KMS-11 (cell line): Measurements from ENCODE around the gene DBF4B.

Experiments used
- H2AFZ ChIP-seq: fragments of 200-600 bp; sonication (generic); 2 replicates; pipeline ENCODE4 v1.6.1; 2016; ENCODE audit warnings: antibody characterized with exemption, mixed run types, low read depth
- H3K27ac ChIP-seq: fragments of 200-600 bp; sonication (generic); 2 replicates; pipeline ENCODE4 v1.6.1; 2016; ENCODE audit warnings: mild to moderate bottlenecking, mixed run types
- H3K27me3 ChIP-seq: fragments of 200-600 bp; sonication (generic); 2 replicates; pipeline ENCODE4 v1.6.1; 2017; ENCODE audit warnings: mild to moderate bottlenecking, low read depth, mixed run types, moderate library complexity; ENCODE audit not compliant: insufficient read depth
- H3K36me3 ChIP-seq: fragments of 200-600 bp; sonication (generic); 2 replicates; pipeline ENCODE4 v1.6.1; 2017; ENCODE audit warnings: mild to moderate bottlenecking, mixed run types; ENCODE audit not compliant: insufficient read depth
- H3K4me1 ChIP-seq: fragments of 200-600 bp; sonication (generic); 2 replicates; pipeline ENCODE4 v1.6.1; 2016; ENCODE audit warnings: mild to moderate bottlenecking, low read depth, mixed run types; ENCODE audit not compliant: poor library complexity, severe bottlenecking
- H3K4me2 ChIP-seq: fragments of 200-600 bp; sonication (generic); 2 replicates; pipeline ENCODE4 v1.7.0; 2016; ENCODE audit warnings: mild to moderate bottlenecking, mixed run types
- H3K4me3 ChIP-seq: fragments of 200-600 bp; sonication (generic); IDR thresholded peaks from 2 replicates; pipeline ENCODE4 v1.6.1; 2017; ENCODE audit warnings: low read depth, low read length, mixed read lengths; ENCODE audit not compliant: insufficient read depth
- H3K79me2 ChIP-seq: fragments of 200-600 bp; sonication (generic); 2 replicates; pipeline ENCODE4 v1.6.1; 2016; ENCODE audit warnings: low read depth, mixed run types; ENCODE audit not compliant: insufficient read depth
- H3K9ac ChIP-seq: fragments of 200-600 bp; sonication (generic); 2 replicates; pipeline ENCODE4 v1.6.1; 2016; ENCODE audit warnings: mild to moderate bottlenecking, mixed run types
- H4K20me1 ChIP-seq: fragments of 200-600 bp; sonication (generic); 2 replicates; pipeline ENCODE4 v1.6.1; 2016; ENCODE audit warnings: mild to moderate bottlenecking, mixed run types; ENCODE audit not compliant: insufficient read depth
- CTCF ChIP-seq: fragments of 200-600 bp; sonication (generic); conservative IDR thresholded peaks from 2 replicates; pipeline ENCODE4 v1.6.1; 2017; ENCODE audit warnings: low read depth, mild to moderate bottlenecking, antibody characterized with exemption, low read length, moderate library complexity, mixed read lengths

Gene DBF4B

GRCh38 chr17:44792276-44792675, 83.8 kb downstream of the DBF4B start:
- H3K27ac ChIP-seq: no peak overlapping the region
- H3K4me2 ChIP-seq: no peak overlapping the region

GRCh38 chr17:44793885-44794842, 85.7 kb downstream of the DBF4B start:
- H3K79me2 ChIP-seq: no peaks in the 10 kb centered on the region
- H3K4me1 ChIP-seq: no peaks in the 10 kb centered on the region
- no peak for TF ChIP-seq CTCF
- no peak overlapping the region for H3K4me2 ChIP-seq
- H3K36me3 ChIP-seq: no peaks in the 10 kb centered on the region
- no peaks in the 10 kb centered on the region for H3K27me3 ChIP-seq
- no peaks in the 10 kb centered on the region for H4K20me1 ChIP-seq
- no peak overlapping the region for H2AFZ ChIP-seq
- no peak overlapping the region for H3K9ac ChIP-seq
- no peak overlapping the region for H3K27ac ChIP-seq
- H3K4me3 ChIP-seq: no peak overlapping the region

More at GRCh38 chr17:44792276-44792675, 83.8 kb downstream of the DBF4B start:
- H3K9ac ChIP-seq: no peak overlapping the region
- no peaks in the 10 kb centered on the region for H4K20me1 ChIP-seq
- H3K4me3 ChIP-seq: no peak overlapping the region
- no peaks in the 10 kb centered on the region for H3K36me3 ChIP-seq
- no peaks in the 10 kb centered on the region for H3K4me1 ChIP-seq
- no peaks in the 10 kb centered on the region; the same call in 1 of the 2 replicates for H3K27me3 ChIP-seq
- no peaks in the 10 kb centered on the region for H3K79me2 ChIP-seq
- TF ChIP-seq CTCF: no peak
- H2AFZ ChIP-seq: no peak overlapping the region

- Histone ChIP-seq H3K4me2 (no peak overlapping the region), H3K9ac (no peak overlapping the region), H3K4me3 (no peak overlapping the region), H4K20me1 (no peaks in the 10 kb centered on the region), H3K36me3 (no peaks in the 10 kb centered on the region), H3K27ac (no peak overlapping the region), H3K4me1 (no peaks in the 10 kb centered on the region), H3K27me3 (no peaks in the 10 kb centered on the region), H2AFZ (no peak overlapping the region), H3K79me2 (no peaks in the 10 kb centered on the region)
- TF ChIP-seq CTCF: no peak
These were observed 86.5 kb downstream of the DBF4B start for GRCh38 chr17:44794851-44795413.

- Histone ChIP-seq H3K4me3 (no peak overlapping the region), H2AFZ (no peak overlapping the region), H3K79me2 (no peaks in the 10 kb centered on the region), H3K9ac (no peak overlapping the region), H3K36me3 (no peaks in the 10 kb centered on the region), H4K20me1 (no peaks in the 10 kb centered on the region), H3K27ac (no peak overlapping the region), H3K27me3 (no peaks in the 10 kb centered on the region), H3K4me1 (no peaks in the 10 kb centered on the region), H3K4me2 (no peak overlapping the region)
- TF ChIP-seq CTCF: no peak
These were observed 87.0 kb downstream of the DBF4B start for GRCh38 chr17:44795421-44795820.
